HS-27A (cell line): ENCODE results near the gene UBA3.
A peak's percentile ranks its signal among the peaks of the same experiment; 100 is the strongest.

ENCODE experiments used
- DNase-seq: peaks from one replicate; pipeline ENCODE4 v3.0.0-alpha.2; 2012; ENCODE audit warnings: low read depth, missing footprints

UBA3 gene

GRCh38 chr3:69080233-69080920 lies at the start of gene UBA3:
UBA3 (minus strand) TSS chr3:69080365; CDS start chr3:69080353, 12 bp downstream.
- DNase-seq = peak; percentile 57

GRCh38 chr3:69129531-69129930 lies 49.4 kb upstream of the UBA3 start:
- DNase-seq = no peak

- no peak for DNase-seq
Observed at GRCh38 chr3:69128509-69128908, 48.3 kb upstream of the UBA3 start.

GRCh38 chr3:69126999-69127398 lies 46.8 kb upstream of the UBA3 start:
- no peak for DNase-seq

GRCh38 chr3:69126216-69126615 lies 46.1 kb upstream of the UBA3 start:
- no peak for DNase-seq

- DNase-seq = no peak
Observed at GRCh38 chr3:69122403-69122802, 42.2 kb upstream of the UBA3 start, which contains the start of gene LMOD3. LMOD3 (minus strand) TSS chr3:69122595; CDS start chr3:69122386, 209 bp downstream.

- no peak for DNase-seq
Observed at GRCh38 chr3:69121950-69122349, 41.8 kb upstream of the UBA3 start.

GRCh38 chr3:69121513-69121912 lies 41.3 kb upstream of the UBA3 start:
- no peak for DNase-seq

- DNase-seq = peak; percentile 54
Observed at GRCh38 chr3:69120879-69121464, 40.8 kb upstream of the UBA3 start.

GRCh38 chr3:69119681-69120080 lies 39.5 kb upstream of the UBA3 start:
- DNase-seq = no peak

GRCh38 chr3:69119138-69119537 lies 39.0 kb upstream of the UBA3 start:
- no peak for DNase-seq

- DNase-seq = no peak
Observed at GRCh38 chr3:69118555-69118954, 38.4 kb upstream of the UBA3 start.

- no peak for DNase-seq
Observed at GRCh38 chr3:69116897-69117296, 36.7 kb upstream of the UBA3 start.

GRCh38 chr3:69116162-69116561 lies 36.0 kb upstream of the UBA3 start:
- no peak for DNase-seq

GRCh38 chr3:69115731-69116130 lies 35.6 kb upstream of the UBA3 start:
- no peak for DNase-seq

GRCh38 chr3:69113536-69113935 lies 33.4 kb upstream of the UBA3 start:
- DNase-seq = no peak

GRCh38 chr3:69110941-69111546 lies 30.9 kb upstream of the UBA3 start:
- DNase-seq = no peak

GRCh38 chr3:69108811-69109210 lies 28.6 kb upstream of the UBA3 start:
- no peak for DNase-seq

- no peak for DNase-seq
Observed at GRCh38 chr3:69107841-69108240, 27.7 kb upstream of the UBA3 start.

- DNase-seq = no peak
Observed at GRCh38 chr3:69105320-69105719, 25.2 kb upstream of the UBA3 start.

GRCh38 chr3:69104586-69104985 lies 24.4 kb upstream of the UBA3 start:
- DNase-seq = no peak

- no peak for DNase-seq
Observed at GRCh38 chr3:69103123-69103522, 23.0 kb upstream of the UBA3 start.

- no peak for DNase-seq
Observed at GRCh38 chr3:69102384-69102783, 22.2 kb upstream of the UBA3 start.
